SKM-1 (cell line): ENCODE results near the gene CCDC177.

Experiments used
- DNase-seq: peaks from one replicate; lab custom pipeline; 2025; ENCODE audit not compliant: unreplicated experiment; lab: John Stamatoyannopoulos, UW

CCDC177 gene

GRCh38 chr14:69569859-69570258 lies 4.8 kb downstream of the CCDC177 start:
- DNase-seq = no peak

- DNase-seq = no peak
Measured at GRCh38 chr14:69567563-69567962, 7.1 kb downstream of the CCDC177 start.

- DNase-seq = no peak
Measured at GRCh38 chr14:69561893-69562292, 12.8 kb downstream of the CCDC177 start.

- no peak for DNase-seq
Measured at GRCh38 chr14:69560826-69561225, 13.8 kb downstream of the CCDC177 start.

- DNase-seq = no peak
Measured at GRCh38 chr14:69559581-69560011, 15.1 kb downstream of the CCDC177 start.

GRCh38 chr14:69558774-69559173 lies 15.9 kb downstream of the CCDC177 start:
- DNase-seq = no peak

- DNase-seq = no peak
Measured at GRCh38 chr14:69554500-69554899, 20.2 kb downstream of the CCDC177 start.

- no peak for DNase-seq
Measured at GRCh38 chr14:69553252-69553651, 21.4 kb downstream of the CCDC177 start.

GRCh38 chr14:69551511-69551910 lies 23.2 kb downstream of the CCDC177 start:
- DNase-seq = no peak

- DNase-seq = no peak
Measured at GRCh38 chr14:69548566-69548965, 26.1 kb downstream of the CCDC177 start.

GRCh38 chr14:69547701-69548348 lies 26.8 kb downstream of the CCDC177 start:
- no peak for DNase-seq

- DNase-seq = peak; percentile 6
Measured at GRCh38 chr14:69543341-69544115, 31.1 kb downstream of the CCDC177 start.

GRCh38 chr14:69542311-69542710 lies 32.4 kb downstream of the CCDC177 start:
- DNase-seq = no peak

- DNase-seq = no peak
Measured at GRCh38 chr14:69540654-69541335, 33.9 kb downstream of the CCDC177 start.

- DNase-seq = no peak
Measured at GRCh38 chr14:69539631-69540410, 34.9 kb downstream of the CCDC177 start.

- DNase-seq = no peak
Measured at GRCh38 chr14:69538766-69539165, 35.9 kb downstream of the CCDC177 start.

- DNase-seq = no peak
Measured at GRCh38 chr14:69537900-69538299, 36.8 kb downstream of the CCDC177 start.

GRCh38 chr14:69536971-69537370 lies 37.7 kb downstream of the CCDC177 start:
- no peak for DNase-seq

- DNase-seq = no peak
Measured at GRCh38 chr14:69535230-69535848, 39.3 kb downstream of the CCDC177 start.

- DNase-seq = no peak
Measured at GRCh38 chr14:69532561-69533340, 41.9 kb downstream of the CCDC177 start.
